Activated CD8-positive, alpha-beta memory T cell treated with anti-CD3 and anti-CD28 coated beads, Interleukin-2, amount 50 U/mL, for 4 hours (primary cell): Measurements from ENCODE around the gene GNB1L.

Experiments used
- DNase-seq: peaks from one replicate; pipeline ENCODE4 v3.0.0-alpha.2; 2020

Gene GNB1L

GRCh38 chr22:19859861-19860510 lies 5.3 kb upstream of the GNB1L start:
- DNase-seq: no peak

GRCh38 chr22:19857382-19857781 lies 2.7 kb upstream of the GNB1L start:
- DNase-seq: no peak

- DNase-seq: peak; percentile 46
Observed at GRCh38 chr22:19855504-19856409, 1.1 kb upstream of the GNB1L start.

- DNase-seq: no peak
Observed at GRCh38 chr22:19853879-19854777, 546 bp downstream of the GNB1L start.

- no peak for DNase-seq
Observed at GRCh38 chr22:19853058-19853878, 1.4 kb downstream of the GNB1L start.

- no peak for DNase-seq
Observed at GRCh38 chr22:19852177-19852781, 2.4 kb downstream of the GNB1L start.

- DNase-seq: no peak
Observed at GRCh38 chr22:19851291-19852176, 3.1 kb downstream of the GNB1L start.

- no peak for DNase-seq
Observed at GRCh38 chr22:19850763-19851109, 3.9 kb downstream of the GNB1L start.

- DNase-seq: no peak
Observed at GRCh38 chr22:19849835-19850762, 4.6 kb downstream of the GNB1L start.

- DNase-seq: no peak
Observed at GRCh38 chr22:19848298-19849224, 6.1 kb downstream of the GNB1L start.

GRCh38 chr22:19847345-19847632 lies 7.4 kb downstream of the GNB1L start:
- DNase-seq: no peak

- no peak for DNase-seq
Observed at GRCh38 chr22:19846620-19847344, 7.9 kb downstream of the GNB1L start.

GRCh38 chr22:19845054-19845722 lies 9.5 kb downstream of the GNB1L start:
- DNase-seq: no peak

- no peak for DNase-seq
Observed at GRCh38 chr22:19844377-19845053, 10.2 kb downstream of the GNB1L start.

GRCh38 chr22:19843857-19844376 lies 10.8 kb downstream of the GNB1L start:
- no peak for DNase-seq

- no peak for DNase-seq
Observed at GRCh38 chr22:19843107-19843856, 11.4 kb downstream of the GNB1L start.
